Chondrocyte (in vitro differentiated cells): ENCODE data around the gene MARK3. TPM values are rescaled to one million over a fixed set of nuclear protein-coding genes. Genes with fewer than 3 reads are reported as not detected.
A peak's percentile ranks its signal among the peaks of the same experiment; 100 is the strongest.

Source experiments
- DNase-seq: peaks from one replicate; pipeline ENCODE4 v3.0.0; 2021; ENCODE audit warnings: mixed read lengths, low spot score
- H3K27ac Mint-ChIP-seq: one replicate; pipeline ENCODE4 v1.8.0; 2021; ENCODE audit warnings: mild to moderate bottlenecking, moderate library complexity, mixed read lengths; ENCODE audit not compliant: unreplicated experiment
- H3K27me3 Mint-ChIP-seq: 2 replicates; pipeline ENCODE4 v1.8.0; 2021; ENCODE audit warnings: low read depth, mixed read lengths
- H3K36me3 Mint-ChIP-seq: 2 replicates; pipeline ENCODE4 v1.8.0; 2021; ENCODE audit warnings: low read depth, mixed read lengths
- H3K4me1 Mint-ChIP-seq: 2 replicates; pipeline ENCODE4 v1.8.0; 2021; ENCODE audit warnings: low read depth, mild to moderate bottlenecking, mixed read lengths
- H3K4me3 Mint-ChIP-seq: one replicate; pipeline ENCODE4 v1.8.0; 2021; ENCODE audit warnings: mild to moderate bottlenecking, moderate library complexity, mixed read lengths; ENCODE audit not compliant: unreplicated experiment
- H3K9me3 Mint-ChIP-seq: 2 replicates; pipeline ENCODE4 v1.8.0; 2021; ENCODE audit warnings: low read depth, mixed read lengths
- CTCF ChIP-seq: fragments of 200-600 bp; sonication (generic); IDR thresholded peaks from 2 replicates; pipeline ENCODE4 v1.5.0; 2021; ENCODE audit warnings: antibody characterized with exemption, mild to moderate bottlenecking, moderate library complexity
- total RNA-seq: library from RNA; stranded (reverse); gene quantifications from 3 replicates; pipeline ENCODE4 v1.2.1, GENCODE V29; 2021

MARK3 gene
- total RNA-seq, 1 donor from 2014 or later: 65.1 TPM

GRCh38 chr14:103548463-103549351 is 163.5 kb downstream of the MARK3 start:
- DNase-seq: peak; percentile 89
- H3K27me3 Mint-ChIP-seq: no peaks in the 10 kb centered on the region
- H3K4me1 Mint-ChIP-seq: peaks cover 25% of the 10 kb centered on the region
- H3K36me3 Mint-ChIP-seq: no peaks in the 10 kb centered on the region
- no peak overlapping the region for H3K27ac Mint-ChIP-seq
- H3K9me3 Mint-ChIP-seq: no peaks in the 10 kb centered on the region
- no peak for TF ChIP-seq CTCF
- H3K4me3 Mint-ChIP-seq: no peak overlapping the region

DNA sequence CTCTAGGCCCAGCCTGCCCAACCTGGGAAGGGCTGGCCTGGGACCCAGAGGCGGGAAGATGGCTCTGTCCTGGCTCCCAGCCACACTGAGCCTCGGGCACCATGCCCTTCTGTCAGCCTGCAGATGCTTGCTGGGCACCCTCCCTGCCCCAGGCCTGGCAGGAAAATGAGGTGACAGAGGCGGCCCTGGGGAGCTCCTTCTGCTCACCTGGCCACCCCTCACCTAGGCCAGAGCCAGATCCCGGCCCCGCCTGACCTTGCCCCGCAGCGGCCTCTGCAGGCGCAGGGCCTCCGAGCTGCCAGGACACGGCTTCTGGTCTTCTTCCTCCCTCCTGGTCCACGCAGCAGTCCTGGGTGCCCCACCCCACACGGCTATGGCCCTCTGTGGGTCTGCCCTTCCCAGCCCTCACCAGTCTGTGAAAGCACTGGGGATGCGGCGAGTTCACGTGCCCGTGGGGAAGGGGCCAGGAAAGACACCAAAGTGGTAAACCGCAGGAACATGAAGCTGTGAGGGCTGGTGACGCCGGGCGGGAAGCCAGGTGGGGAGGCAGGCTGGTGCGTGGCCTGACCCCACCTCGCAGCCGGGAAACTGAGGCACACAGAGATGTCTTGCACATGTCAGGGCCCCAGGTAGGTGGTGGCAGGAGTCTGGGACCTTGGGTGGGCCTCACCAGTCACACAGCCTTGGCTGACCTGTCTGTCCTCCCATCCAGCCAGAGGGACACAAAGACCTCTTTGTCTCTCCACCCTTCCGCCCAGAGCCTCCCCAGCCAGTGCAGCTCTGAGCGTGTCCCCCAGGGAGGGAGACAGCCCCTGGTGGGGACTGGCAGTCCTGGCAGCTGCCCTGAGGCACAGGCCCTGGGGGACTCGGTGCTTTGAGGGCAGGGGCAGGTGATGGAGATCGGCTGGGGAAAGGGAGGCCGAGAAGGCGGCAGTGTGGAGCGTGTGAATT is 164.4 kb downstream of the MARK3 start:
- DNase-seq: peak; percentile 83
- Mint-ChIP-seq H3K27ac (no peak overlapping the region), H3K36me3 (no peaks in the 10 kb centered on the region), H3K4me1 (peaks cover 25% of the 10 kb centered on the region), H3K9me3 (no peaks in the 10 kb centered on the region), H3K4me3 (no peak overlapping the region), H3K27me3 (no peaks in the 10 kb centered on the region)
- TF ChIP-seq CTCF: no peak

- DNase-seq: peak; percentile 80
- H3K9me3 Mint-ChIP-seq: no peaks in the 10 kb centered on the region
- peaks cover 30% of the 10 kb centered on the region for H3K4me1 Mint-ChIP-seq
- no peaks in the 10 kb centered on the region for H3K36me3 Mint-ChIP-seq
- no peak overlapping the region for H3K27ac Mint-ChIP-seq
- no peaks in the 10 kb centered on the region for H3K27me3 Mint-ChIP-seq
- no peak for TF ChIP-seq CTCF
- H3K4me3 Mint-ChIP-seq: no peak overlapping the region
These were observed 165.5 kb downstream of the MARK3 start for GRCh38 chr14:103550451-103551337.

DNA sequence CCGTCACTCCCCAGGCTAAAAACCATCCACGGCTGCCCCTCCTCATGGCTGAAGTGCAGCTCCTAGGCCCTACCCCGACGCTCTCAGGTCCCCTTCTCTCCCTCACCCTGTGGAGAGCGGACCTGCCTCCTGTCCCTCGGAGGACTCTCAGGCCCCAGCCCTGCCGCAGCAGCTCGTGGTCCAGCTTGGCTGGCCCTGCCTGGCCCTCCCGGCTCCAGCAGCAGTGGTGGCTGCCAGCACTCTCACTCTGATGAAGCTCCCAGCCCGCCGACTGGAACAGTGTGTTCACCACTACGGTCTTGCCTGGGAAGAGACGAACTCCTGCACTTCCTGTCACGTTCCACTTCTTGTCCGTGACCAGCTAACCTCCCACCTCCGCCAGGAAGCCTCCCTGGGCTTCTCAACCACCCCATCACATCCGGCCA is 166.1 kb downstream of the MARK3 start:
- Mint-ChIP-seq H3K27ac (peak overlapping the region; percentile 89), H3K27me3 (no peaks in the 10 kb centered on the region), H3K9me3 (no peaks in the 10 kb centered on the region), H3K36me3 (no peaks in the 10 kb centered on the region), H3K4me1 (peaks cover 30% of the 10 kb centered on the region), H3K4me3 (no peak overlapping the region)
- no peak for TF ChIP-seq CTCF
- peak; percentile 91 for DNase-seq
